ENCODE data around the gene CCNL1. TPM values are rescaled to one million over a fixed set of nuclear protein-coding genes. Genes with fewer than 3 reads are reported as not detected.
A peak's percentile ranks its signal among the peaks of the same experiment; 100 is the strongest.
"Not testable (repeated sequence)": the region's sequence is repeated elsewhere in the genome, so short reads cannot be mapped to it uniquely, and the experiment has no call there.

The CCNL1 gene
- total RNA-seq, 2 donors from 2014 or later = 260 to 288 TPM

- Mint-ChIP-seq H3K9me3 (peaks cover 0 to 10% of the 10 kb centered on the region in 2 donors), H3K36me3 (peaks cover 38 to 42% of the 10 kb centered on the region in 2 donors), H3K27ac (peak overlapping the region; percentile 94 to 99)
- ATAC-seq = no peak
- no peak for DNase-seq (ENCODE audit: low spot score in 2 of 2)
Measured at GRCh38 chr3:157175691-157176507, 16.0 kb upstream of the CCNL1 start.

GRCh38 chr3:157174649-157175498 is 14.9 kb upstream of the CCNL1 start:
- peaks cover 30 to 39% of the 10 kb centered on the region in 2 donors for H3K36me3 Mint-ChIP-seq
- H3K9me3 Mint-ChIP-seq = peaks cover 0 to 10% of the 10 kb centered on the region in 2 donors
- ATAC-seq (peak; percentile 95 to 97), DNase-seq (ENCODE audit: low spot score in 2 of 2) (peak; percentile 91 to 100)
- H3K27ac Mint-ChIP-seq = peak overlapping the region; percentile 94 to 99

GRCh38 chr3:157174290-157174648 is 14.3 kb upstream of the CCNL1 start:
- no peak for DNase-seq (ENCODE audit: low spot score in 2 of 2)
- no peak for ATAC-seq

GRCh38 chr3:157173343-157173742 is 13.4 kb upstream of the CCNL1 start:
- DNase-seq (ENCODE audit: low spot score in 2 of 2); ATAC-seq; H3K9me3 Mint-ChIP-seq: not testable (repeated sequence)
- Mint-ChIP-seq H3K36me3 (peaks cover 19 to 31% of the 10 kb centered on the region in 2 donors), H3K27ac (peak overlapping the region in 1 of 2 donors; percentile 26)

More at GRCh38 chr3:157174290-157174648, 14.3 kb upstream of the CCNL1 start:
- H3K36me3 Mint-ChIP-seq = peaks cover 24 to 35% of the 10 kb centered on the region in 2 donors
- peaks cover 0 to 10% of the 10 kb centered on the region in 2 donors for H3K9me3 Mint-ChIP-seq
- H3K27ac Mint-ChIP-seq = peak overlapping the region; percentile 94 to 99

- ATAC-seq = no peak
- peaks cover 13 to 25% of the 10 kb centered on the region in 2 donors for H3K36me3 Mint-ChIP-seq
- peaks cover 0 to 4% of the 10 kb centered on the region in 2 donors for H3K9me3 Mint-ChIP-seq
- H3K27ac Mint-ChIP-seq = peak overlapping the region; percentile 26 to 51
- no peak for DNase-seq (ENCODE audit: low spot score in 2 of 2)
Measured at GRCh38 chr3:157172746-157173145, 12.8 kb upstream of the CCNL1 start.

- ATAC-seq = no peak
- Mint-ChIP-seq H3K36me3 (peaks cover 2 to 11% of the 10 kb centered on the region in 2 donors), H3K9me3 (no peaks in the 10 kb centered on the region), H3K27ac (no peak overlapping the region)
- DNase-seq (ENCODE audit: low spot score in 2 of 2) = no peak
Measured at GRCh38 chr3:157170861-157171260, 10.9 kb upstream of the CCNL1 start.

GRCh38 chr3:157167371-157168042 is 7.6 kb upstream of the CCNL1 start:
- no peak for DNase-seq (ENCODE audit: low spot score in 2 of 2)
- H3K9me3 Mint-ChIP-seq = peaks cover 0 to 4% of the 10 kb centered on the region in 2 donors
- no peak overlapping the region for H3K27ac Mint-ChIP-seq
- peaks cover 7% of the 10 kb centered on the region in 2 donors for H3K36me3 Mint-ChIP-seq
- no peak for ATAC-seq

GRCh38 chr3:157166561-157166960 is 6.6 kb upstream of the CCNL1 start:
- Mint-ChIP-seq H3K27ac (no peak overlapping the region), H3K9me3 (peaks cover 0 to 4% of the 10 kb centered on the region in 2 donors), H3K36me3 (peaks cover 7 to 9% of the 10 kb centered on the region in 2 donors)
- DNase-seq (ENCODE audit: low spot score in 2 of 2) (no peak), ATAC-seq (peak; percentile 61 to 71)

GRCh38 chr3:157166115-157166514 is 6.2 kb upstream of the CCNL1 start:
- no peak overlapping the region for H3K27ac Mint-ChIP-seq
- ATAC-seq = no peak
- no peak for DNase-seq (ENCODE audit: low spot score in 2 of 2)
- H3K9me3 Mint-ChIP-seq = peaks cover 0 to 4% of the 10 kb centered on the region in 2 donors
- peaks cover 10 to 13% of the 10 kb centered on the region in 2 donors for H3K36me3 Mint-ChIP-seq

GRCh38 chr3:157163217-157163953 is 3.4 kb upstream of the CCNL1 start:
- ATAC-seq = no peak

GRCh38 chr3:157162620-157163019 is 2.7 kb upstream of the CCNL1 start:
- ATAC-seq = not testable (repeated sequence)

More at GRCh38 chr3:157163217-157163953, 3.4 kb upstream of the CCNL1 start:
- DNase-seq (ENCODE audit: low spot score in 2 of 2) = no peak
- Mint-ChIP-seq H3K27ac (peak overlapping the region; percentile 18 to 100), H3K36me3 (peaks cover 36 to 38% of the 10 kb centered on the region in 2 donors), H3K9me3 (peaks cover 0 to 4% of the 10 kb centered on the region in 2 donors)

GRCh38 chr3:157160658-157161424 is 894 bp upstream of the CCNL1 start:
- ATAC-seq (peak; percentile 21 to 60), DNase-seq (ENCODE audit: low spot score in 2 of 2) (peak in 1 of 2 donors; percentile 85)
- Mint-ChIP-seq H3K27ac (peak overlapping the region; percentile 98 to 100), H3K36me3 (peaks cover 61 to 63% of the 10 kb centered on the region in 2 donors), H3K9me3 (peaks cover 0 to 4% of the 10 kb centered on the region in 2 donors)

More at GRCh38 chr3:157162620-157163019, 2.7 kb upstream of the CCNL1 start:
- Mint-ChIP-seq H3K36me3 (peaks cover 43 to 46% of the 10 kb centered on the region in 2 donors), H3K27ac (peak overlapping the region; percentile 65 to 100)
- not testable (repeated sequence) for H3K9me3 Mint-ChIP-seq
- peak in 1 of 2 donors; percentile 55 for DNase-seq (ENCODE audit: low spot score in 2 of 2)

- H3K36me3 Mint-ChIP-seq = peaks cover 76 to 78% of the 10 kb centered on the region in 2 donors
- peak; percentile 54 to 70 for ATAC-seq
- peak overlapping the region; percentile 98 to 100 for H3K27ac Mint-ChIP-seq
- peak; percentile 77 to 87 for DNase-seq (ENCODE audit: low spot score in 2 of 2)
- H3K9me3 Mint-ChIP-seq = peaks cover 0 to 4% of the 10 kb centered on the region in 2 donors
Measured at GRCh38 chr3:157159037-157159761, 748 bp downstream of the CCNL1 start.

- H3K36me3 Mint-ChIP-seq = peaks cover 70 to 83% of the 10 kb centered on the region in 2 donors
- H3K27ac Mint-ChIP-seq = peak overlapping the region; percentile 98 to 100
- H3K9me3 Mint-ChIP-seq = no peaks in the 10 kb centered on the region
- no peak for ATAC-seq
- no peak for DNase-seq (ENCODE audit: low spot score in 2 of 2)
Measured at GRCh38 chr3:157157836-157158235, 2.1 kb downstream of the CCNL1 start.

Measured in activated naive CD4-positive, alpha-beta T cell treated with anti-CD3 and anti-CD28 coated beads, Interleukin-2, amount 50 U/mL, for 72 hours (primary cell).